Measurements from ENCODE around the gene MAST2.

MAST2 gene

DNA sequence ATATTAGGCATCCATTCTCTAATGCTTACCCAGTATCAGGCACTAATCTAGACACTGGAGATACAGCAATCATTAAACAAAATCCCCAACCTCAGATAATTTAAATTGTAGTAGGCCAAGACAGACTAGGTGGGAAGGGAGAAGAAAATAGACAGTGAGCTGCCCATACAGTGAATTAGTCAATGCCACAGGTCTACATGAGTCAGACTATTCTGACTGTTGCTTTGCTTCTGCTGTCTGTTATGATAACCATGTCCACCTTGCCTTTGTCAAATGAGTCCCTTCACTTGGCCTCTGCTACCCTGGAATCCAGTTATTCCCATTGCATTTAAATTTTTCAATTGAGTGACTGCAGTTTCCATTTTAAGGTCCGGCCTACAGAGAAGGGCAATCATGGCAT, 269.6 kb downstream of the MAST2 start:
- H3K4me3 ChIP-seq (ENCODE audit: low read length) = no peak overlapping the region
- TF ChIP-seq, protein P1, sequence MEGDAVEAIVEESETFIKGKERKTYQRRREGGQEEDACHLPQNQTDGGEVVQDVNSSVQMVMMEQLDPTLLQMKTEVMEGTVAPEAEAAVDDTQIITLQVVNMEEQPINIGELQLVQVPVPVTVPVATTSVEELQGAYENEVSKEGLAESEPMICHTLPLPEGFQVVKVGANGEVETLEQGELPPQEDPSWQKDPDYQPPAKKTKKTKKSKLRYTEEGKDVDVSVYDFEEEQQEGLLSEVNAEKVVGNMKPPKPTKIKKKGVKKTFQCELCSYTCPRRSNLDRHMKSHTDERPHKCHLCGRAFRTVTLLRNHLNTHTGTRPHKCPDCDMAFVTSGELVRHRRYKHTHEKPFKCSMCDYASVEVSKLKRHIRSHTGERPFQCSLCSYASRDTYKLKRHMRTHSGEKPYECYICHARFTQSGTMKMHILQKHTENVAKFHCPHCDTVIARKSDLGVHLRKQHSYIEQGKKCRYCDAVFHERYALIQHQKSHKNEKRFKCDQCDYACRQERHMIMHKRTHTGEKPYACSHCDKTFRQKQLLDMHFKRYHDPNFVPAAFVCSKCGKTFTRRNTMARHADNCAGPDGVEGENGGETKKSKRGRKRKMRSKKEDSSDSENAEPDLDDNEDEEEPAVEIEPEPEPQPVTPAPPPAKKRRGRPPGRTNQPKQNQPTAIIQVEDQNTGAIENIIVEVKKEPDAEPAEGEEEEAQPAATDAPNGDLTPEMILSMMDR (conservative IDR thresholded peaks at IDR 0.05; ENCODE audit: low read depth, low read length) = no peak
- no peak for DNase-seq (ENCODE audit: low read depth)

GRCh38 chr1:46076343-46076742, 272.9 kb downstream of the MAST2 start:
- TF ChIP-seq, protein P1 (conservative IDR thresholded peaks at IDR 0.05; ENCODE audit: low read depth, low read length) = no peak
- no peak for DNase-seq (ENCODE audit: low read depth)
- H3K4me3 ChIP-seq (ENCODE audit: low read length) = no peak overlapping the region

- no peak overlapping the region for H3K4me3 ChIP-seq (ENCODE audit: low read length)
- no peak for DNase-seq (ENCODE audit: low read depth)
- TF ChIP-seq, protein P1 (conservative IDR thresholded peaks at IDR 0.05; ENCODE audit: low read depth, low read length) = no peak
Measured at GRCh38 chr1:46077644-46078043, 274.2 kb downstream of the MAST2 start.

DNA sequence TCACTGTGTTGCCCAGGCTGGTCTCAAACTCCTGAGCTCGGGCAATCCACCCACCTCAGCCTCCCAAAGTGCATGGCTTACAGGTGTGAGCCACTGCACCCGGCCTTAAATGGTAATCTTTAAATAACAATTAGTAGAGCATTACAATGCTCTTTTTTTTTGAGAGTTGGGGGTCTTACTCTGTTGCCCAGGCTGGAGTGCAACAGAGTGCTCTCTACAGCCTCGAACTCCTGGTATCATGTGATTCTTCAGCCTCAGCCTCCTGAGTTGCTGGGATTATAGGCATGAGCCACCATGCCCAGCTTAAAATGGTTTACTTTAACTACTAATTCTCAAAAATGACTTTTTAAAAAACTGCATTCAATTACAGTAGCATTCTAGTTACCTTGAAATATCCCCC, 276.8 kb downstream of the MAST2 start:
- no peak for DNase-seq (ENCODE audit: low read depth)
- H3K4me3 ChIP-seq (ENCODE audit: low read length) = no peak overlapping the region
- TF ChIP-seq, protein P1 (conservative IDR thresholded peaks at IDR 0.05; ENCODE audit: low read depth, low read length) = no peak

GRCh38 chr1:46081206-46081605, 277.8 kb downstream of the MAST2 start:
- TF ChIP-seq, protein P1 (conservative IDR thresholded peaks at IDR 0.05; ENCODE audit: low read depth, low read length) = no peak
- DNase-seq (ENCODE audit: low read depth) = no peak
- H3K4me3 ChIP-seq (ENCODE audit: low read length) = no peak overlapping the region

- no peak overlapping the region for H3K4me3 ChIP-seq (ENCODE audit: low read length)
- TF ChIP-seq, protein P1 (conservative IDR thresholded peaks at IDR 0.05; ENCODE audit: low read depth, low read length) = no peak
- no peak for DNase-seq (ENCODE audit: low read depth)
Measured at GRCh38 chr1:46081619-46082018, 278.2 kb downstream of the MAST2 start.

DNA sequence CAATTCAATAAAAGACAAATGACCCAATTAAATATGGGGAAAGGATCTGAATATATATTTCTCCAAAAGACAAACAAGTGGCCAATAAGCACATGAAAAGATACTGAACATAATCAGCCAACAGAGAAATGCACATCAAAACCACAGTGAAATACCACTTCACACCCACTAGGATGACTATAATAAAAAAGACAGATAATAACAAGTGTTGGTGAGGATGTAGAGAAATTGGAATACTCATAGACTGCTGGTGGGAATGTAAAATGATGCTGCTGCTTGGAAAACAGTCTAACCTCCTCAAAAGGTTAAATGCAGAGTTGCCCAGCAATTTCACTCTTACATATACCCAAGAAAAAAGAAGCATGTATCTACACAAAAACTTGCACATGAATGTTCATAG, 280.2 kb downstream of the MAST2 start:
- no peak overlapping the region for H3K4me3 ChIP-seq (ENCODE audit: low read length)

More for the DNA sequence above, 280.2 kb downstream of the MAST2 start:
- DNase-seq (ENCODE audit: low read depth) = no peak
- TF ChIP-seq, protein P1 (conservative IDR thresholded peaks at IDR 0.05; ENCODE audit: low read depth, low read length) = no peak

Measured in retinal pigment epithelial cell (primary cell).